PC-9 (cell line): Measurements from ENCODE around the gene PDIA6. TPM values are rescaled to one million over a fixed set of nuclear protein-coding genes. Genes with fewer than 3 reads are reported as not detected.

Experiments used
- BruUV-seq: library from RNA; stranded (reverse); fragments of 400-500 nt; replicated peaks from 2 replicates; lab custom pipeline; 2021; lab: Mats Ljungman, UMichigan
- CTCF ChIA-PET: fragments of 300-600 bp; sonication (Branson Sonifier 250); formaldehyde crosslinking; loops from one replicate; lab custom pipeline; 2022; ENCODE audit warnings: antibody characterized with exemption; lab: Charles Lee
- POLR2A ChIA-PET: fragments of 300-600 bp; sonication (Branson Sonifier 250); formaldehyde crosslinking; loops from one replicate; lab custom pipeline; 2022; ENCODE audit warnings: antibody characterized with exemption; ENCODE audit not compliant: unreplicated experiment; lab: Charles Lee
- DNase-seq, 2 experiments: peaks; one replicate each; pipeline versions ENCODE4 v3.0.0 to v3.0.0-alpha.2; 2015 to 2022; ENCODE audit warnings: mixed read lengths in 1 of 2
- H2AFZ ChIP-seq: fragments of 200-600 bp; sonication (generic); 2 replicates; pipeline ENCODE4 v1.8.1; 2017; ENCODE audit warnings: antibody characterized with exemption
- H3F3A ChIP-seq: fragments of 200-600 bp; sonication (generic); 2 replicates; pipeline ENCODE4 v1.8.1; 2017; ENCODE audit warnings: antibody characterized with exemption, mild to moderate bottlenecking, low read depth; ENCODE audit not compliant: insufficient read depth
- H3K27ac ChIP-seq: fragments of 200-600 bp; sonication (generic); 2 replicates; pipeline ENCODE4 v1.6.1; 2016; ENCODE audit warnings: mixed run types
- H3K27me3 ChIP-seq: fragments of 200-600 bp; sonication (generic); 2 replicates; pipeline ENCODE4 v1.6.1; 2016; ENCODE audit warnings: low read depth, mixed run types; ENCODE audit not compliant: insufficient read depth
- H3K36me3 ChIP-seq: fragments of 200-600 bp; sonication (generic); 2 replicates; pipeline ENCODE4 v1.6.1; 2016; ENCODE audit warnings: low read depth, mixed run types
- H3K4me1 ChIP-seq: fragments of 200-600 bp; sonication (generic); replicated peaks from 2 replicates; pipeline ENCODE4 v1.6.1; 2016; ENCODE audit warnings: mixed run types; ENCODE audit not compliant: insufficient read depth
- H3K4me2 ChIP-seq: fragments of 200-600 bp; sonication (generic); 2 replicates; pipeline ENCODE4 v1.6.1; 2017; ENCODE audit warnings: mixed run types
- H3K4me3 ChIP-seq: fragments of 200-600 bp; sonication (generic); 2 replicates; pipeline ENCODE4 v1.6.1; 2016; ENCODE audit warnings: mixed run types
- H3K79me2 ChIP-seq: fragments of 200-600 bp; sonication (generic); 2 replicates; pipeline ENCODE4 v1.6.1; 2017; ENCODE audit warnings: low read depth, mixed run types
- H3K9me2 ChIP-seq: fragments of 200-600 bp; sonication (generic); 2 replicates; pipeline ENCODE4 v1.8.1; 2017; ENCODE audit warnings: mild to moderate bottlenecking; ENCODE audit not compliant: insufficient read depth
- H3K9me3 ChIP-seq: fragments of 200-600 bp; sonication (generic); 2 replicates; pipeline ENCODE4 v1.8.1; 2016; ENCODE audit warnings: low read depth; ENCODE audit not compliant: insufficient read depth
- H4K20me1 ChIP-seq: fragments of 200-600 bp; sonication (generic); 2 replicates; pipeline ENCODE4 v1.8.1; 2017; ENCODE audit not compliant: insufficient read depth
- CTCF ChIP-seq: fragments of 200-600 bp; sonication (generic); conservative IDR thresholded peaks from 2 replicates; pipeline ENCODE4 v1.6.1; 2017; ENCODE audit warnings: mixed run types, antibody characterized with exemption, mild to moderate bottlenecking, moderate library complexity
- EZH2 ChIP-seq: fragments of 200-600 bp; sonication (generic); IDR thresholded peaks from 2 replicates; pipeline ENCODE4 v1.8.0; 2017; ENCODE audit warnings: antibody characterized with exemption, low read depth
- intact Hi-C: fragments of 100-400 bp; cut with micrococcal nuclease; formaldehyde crosslinking; loops from one replicate; pipeline ENCODE4 v1.10.0; 2022; ENCODE audit not compliant: unreplicated experiment
- total RNA-seq: library from RNA; stranded (reverse); gene quantifications from 2 replicates; pipeline ENCODE4 v1.2.3, GENCODE V29; 2021

Gene PDIA6
- total RNA-seq, 1 experiment from 2014 or later: 170 TPM

GRCh38 chr2:10752236-10752635 is 60.3 kb downstream of the PDIA6 start:
- no peaks in the 10 kb centered on the region for H3K79me2 ChIP-seq
- no peaks in the 10 kb centered on the region for H3K36me3 ChIP-seq
- CTCF ChIA-PET: no interaction called here
- no peaks in the 10 kb centered on the region for H3F3A ChIP-seq
- DNase-seq: no peak
- POLR2A ChIA-PET: no interaction called here
- BruUV-seq: no TSS peak
- no peak overlapping the region for H2AFZ ChIP-seq
- no peaks in the 10 kb centered on the region for H3K27me3 ChIP-seq
- H3K27ac ChIP-seq: no peak overlapping the region
- no peak overlapping the region for H3K4me3 ChIP-seq
- intact Hi-C loops: no loop called here
- no peaks in the 10 kb centered on the region for H3K9me2 ChIP-seq
- H3K4me2 ChIP-seq: no peak overlapping the region
- TF ChIP-seq CTCF (no peak), EZH2 (no peak)
- no peaks in the 10 kb centered on the region for H3K4me1 ChIP-seq
- H4K20me1 ChIP-seq: no peaks in the 10 kb centered on the region
- no peaks in the 10 kb centered on the region for H3K9me3 ChIP-seq

- Histone ChIP-seq H3K79me2 (no peaks in the 10 kb centered on the region), H3K4me1 (no peaks in the 10 kb centered on the region), H3K9me3 (no peaks in the 10 kb centered on the region), H2AFZ (no peak overlapping the region), H4K20me1 (no peaks in the 10 kb centered on the region), H3K27ac (no peak overlapping the region), H3K36me3 (no peaks in the 10 kb centered on the region), H3K9me2 (no peaks in the 10 kb centered on the region), H3F3A (no peaks in the 10 kb centered on the region), H3K4me2 (no peak overlapping the region), H3K4me3 (no peak overlapping the region), H3K27me3 (no peaks in the 10 kb centered on the region)
- CTCF ChIA-PET: no interaction called here
- intact Hi-C loops: no loop called here
- BruUV-seq: no TSS peak
- no peak for DNase-seq
- no peak for TF ChIP-seq CTCF
- TF ChIP-seq EZH2: no peak
- POLR2A ChIA-PET: no interaction called here
These were observed 62.0 kb downstream of the PDIA6 start for GRCh38 chr2:10750610-10751009.

GRCh38 chr2:10742666-10743065 is 69.9 kb downstream of the PDIA6 start:
- Histone ChIP-seq H3K9me3 (no peaks in the 10 kb centered on the region), H3K4me2 (no peak overlapping the region), H4K20me1 (no peaks in the 10 kb centered on the region), H3K4me1 (peaks cover 24% of the 10 kb centered on the region), H3K9me2 (no peaks in the 10 kb centered on the region), H2AFZ (no peak overlapping the region), H3K79me2 (no peaks in the 10 kb centered on the region), H3F3A (0 out of 2 replicates have a peak, but pooled peaks cover 8% of the 10 kb centered on the region), H3K27me3 (no peaks in the 10 kb centered on the region), H3K36me3 (no peaks in the 10 kb centered on the region), H3K4me3 (no peak overlapping the region), H3K27ac (no peak overlapping the region)
- ChIA-PET CTCF (no interaction called here), POLR2A (no interaction called here)
- no peak for DNase-seq
- BruUV-seq: no TSS peak
- TF ChIP-seq EZH2 (no peak), CTCF (no peak)
- intact Hi-C loops: no loop called here
